K562 (cell line): Measurements from ENCODE around the gene ACAA2. TPM values are rescaled to one million over a fixed set of nuclear protein-coding genes. Genes with fewer than 3 reads are reported as not detected.

Source experiments
- ATAC-seq: fragments of 200-7000 bp; cut with Tn5 transposase; 3 replicates; pipeline ENCODE4 v1.9.1; 2020; ENCODE audit warnings: moderate library complexity
- BruUV-seq: library from RNA; stranded (reverse); fragments of 400-500 nt; replicated peaks from 2 replicates; lab custom pipeline; 2021; lab: Mats Ljungman, UMichigan
- CTCF ChIA-PET: fragments of 300-600 bp; formaldehyde crosslinking; extraction: SDS; loops from one replicate; lab custom pipeline; 2021; ENCODE audit warnings: low intra/inter-chr PET ratio; lab: Yijun Ruan, JAX
- POLR2A ChIA-PET: fragments of 300-600, 350-650 bp; sonication (Branson Sonifier 250); formaldehyde crosslinking; extraction: SDS; loops from one replicate; lab custom pipeline; 2021; ENCODE audit warnings: antibody characterized with exemption, inconsistent platforms; lab: Yijun Ruan, JAX
- DNase-seq, 4 experiments: peaks; one replicate each; pipeline versions ENCODE4 v3.0.0 to v3.0.0-alpha.2; 2011 to 2018; ENCODE audit warnings: low spot score in 3 of 4, mixed read lengths in 3 of 4; ENCODE audit errors: extremely low read depth in 1 of 4
- FAIRE-seq: peaks from 2 replicates; lab custom pipeline; 2011; peaks lifted over from hg19 to GRCh38; lab: Jason Lieb, UNC
- H2AFZ ChIP-seq: 2 replicates; pipeline ENCODE4 v1.6.0; 2011; ENCODE audit warnings: low read depth, low read length, control low read depth, inconsistent platforms
- H3K27ac ChIP-seq: fragments of 200-600 bp; 3 replicates; pipeline ENCODE4 v1.8.0; 2011; ENCODE audit warnings: low read depth, mild to moderate bottlenecking, control low read depth, inconsistent platforms, low read length, moderate library complexity, mixed read lengths; ENCODE audit errors: extremely low read depth
- H3K27me3 ChIP-seq, 2 experiments: fragments of 300-600 bp in 1 of 2; 2 replicates in 1 of 2; 3 replicates in 1 of 2; pipeline versions ENCODE4 v1.6.0 to v1.8.0; 2011; ENCODE audit warnings: inconsistent platforms in 2 of 2, low read length in 2 of 2, mild to moderate bottlenecking in 1 of 2, mixed read lengths in 1 of 2, moderate library complexity in 1 of 2; ENCODE audit not compliant: control insufficient read depth in 2 of 2, insufficient read depth in 2 of 2
- H3K36me3 ChIP-seq: fragments of 300-600 bp; 3 replicates; pipeline ENCODE4 v1.8.0; 2011; ENCODE audit warnings: mild to moderate bottlenecking, low read length, inconsistent platforms; ENCODE audit not compliant: control insufficient read depth, insufficient read depth
- H3K4me1 ChIP-seq, 2 experiments: fragments of 200-600 bp in 1 of 2; replicated peaks in 1 of 2; 2 replicates in 1 of 2; 3 replicates in 1 of 2; pipeline versions ENCODE4 v1.5.1 to v1.8.0; 2011; ENCODE audit warnings: inconsistent platforms in 2 of 2, low read length in 2 of 2, mild to moderate bottlenecking in 1 of 2, mixed read lengths in 1 of 2, moderate library complexity in 1 of 2; ENCODE audit not compliant: control insufficient read depth in 2 of 2, insufficient read depth in 2 of 2
- H3K4me2 ChIP-seq: 2 replicates; pipeline ENCODE4 v1.6.1; 2011; ENCODE audit warnings: low read length, control low read depth, inconsistent platforms, mixed read lengths; ENCODE audit not compliant: insufficient read depth
- H3K4me3 ChIP-seq: fragments of 200-600 bp; sonication (generic), shearing (Covaris generic); 2 replicates; pipeline ENCODE4 v1.5.1; 2016; ENCODE audit warnings: control low read depth, inconsistent platforms
- H3K79me2 ChIP-seq: fragments of 200-600 bp; 3 replicates; pipeline ENCODE4 v1.8.0; 2011; ENCODE audit warnings: low read length, inconsistent platforms; ENCODE audit not compliant: control insufficient read depth, insufficient read depth
- H3K9ac ChIP-seq, 2 experiments: 2 replicates each; pipeline versions ENCODE4 v1.6.0 to v1.6.1; 2011; ENCODE audit warnings: low read depth in 2 of 2, low read length in 2 of 2, control low read depth in 1 of 2, inconsistent platforms in 1 of 2, mild to moderate bottlenecking in 1 of 2, mixed read lengths in 1 of 2; ENCODE audit not compliant: insufficient read depth in 1 of 2
- H3K9me1 ChIP-seq: one replicate; pipeline ENCODE4 v1.6.0; 2011; ENCODE audit warnings: inconsistent platforms, mild to moderate bottlenecking, low read length, moderate library complexity; ENCODE audit not compliant: control insufficient read depth, insufficient read depth
- H3K9me3 ChIP-seq: replicated peaks from 2 replicates; pipeline ENCODE4 v1.5.1; 2011; ENCODE audit warnings: low read depth, low read length, inconsistent platforms; ENCODE audit not compliant: control insufficient read depth, insufficient read depth
- H4K20me1 ChIP-seq: replicated peaks from 2 replicates; pipeline ENCODE4 v1.6.1; 2011; ENCODE audit warnings: low read length, inconsistent platforms, mixed read lengths; ENCODE audit not compliant: control insufficient read depth, insufficient read depth
- HOXB6 ChIP-seq: fragments of 250-450 bp; sonication (Bioruptor Pico); IDR thresholded peaks from 2 replicates; pipeline ENCODE4 v1.5.1; 2022; ENCODE audit warnings: mild to moderate bottlenecking, borderline replicate concordance
- SAFB ChIP-seq: fragments of 200-400 bp; formaldehyde crosslinking; IDR thresholded peaks from 2 replicates; pipeline ENCODE4 v1.6.1; 2017; ENCODE audit warnings: low read depth, low read length, borderline replicate concordance
- ZNF561 ChIP-seq: fragments of 450-650 bp; formaldehyde crosslinking; conservative IDR thresholded peaks from 2 replicates; pipeline ENCODE4 v1.4.0; 2020; ENCODE audit warnings: mild to moderate bottlenecking, moderate library complexity
- WGBS: fragments of 100-300 bp; shearing (Covaris generic); methylation state at CpG from one replicate; pipeline ENCODE4 v1.1.6; 2016; ENCODE audit warnings: low coverage, mixed read lengths; ENCODE audit not compliant: insufficient coverage; ENCODE audit errors: missing lambda C conversion rate; 5-methylcytosine and 5-hydroxymethylcytosine counted together
- in situ Hi-C: fragments of 300-500 bp; cut with MboI; formaldehyde crosslinking; loops from 4 replicates; pipeline ENCODE4 v1.15.0; 2018; ENCODE audit warnings: inconsistent platforms, mixed read lengths
- intact Hi-C: fragments of 100-400 bp; cut with micrococcal nuclease; formaldehyde crosslinking; loops from 2 replicates; pipeline ENCODE4 v1.14.2; 2022
- polyA plus RNA-seq, 8 experiments: library from polyadenylated mRNA; depleted of rRNA in 4 of 8; stranded (reverse) in 5 of 8; unstranded in 3 of 8; fragments of >200 nt; fragmentation: Nextera tagmentation in 2 of 8; fragmentation: Illumina TruSeq in 1 of 8; extraction: Ambion mirVana in 2 of 8; extraction: Trizol in 1 of 8; gene quantifications; 2 replicates each; pipeline versions ENCODE4 v1.2.1 to v1.2.3, GENCODE V29; 2011 to 2014; ENCODE audit warnings: inconsistent platforms in 1 of 8, missing spikeins in 1 of 8
- total RNA-seq, 7 experiments: library from RNA; depleted of rRNA in 6 of 7; stranded (reverse); fragments of >200 nt in 6 of 7; fragmentation: Illumina TruSeq in 2 of 7; extraction: Trizol in 2 of 7; gene quantifications; 2 replicates each; pipeline versions ENCODE4 v1.2.1 to v1.2.3, GENCODE V29; 2011 to 2021; ENCODE audit warnings: low replicate concordance in 1 of 7
- TF ChIP-seq, protein P1 (sequence below): fragments of 250-450 bp; sonication (Bioruptor Pico); IDR thresholded peaks from 2 replicates; pipeline ENCODE4 v1.8.0; 2022; ENCODE audit warnings: inconsistent platforms

Gene ACAA2
- total and polyA plus RNA-seq, 9 of the 15 experiments (the other 6 are each of a cell fraction or from before 2014, with no cell fraction given): 13.2 to 31.5 (median 21.7) TPM

DNA sequence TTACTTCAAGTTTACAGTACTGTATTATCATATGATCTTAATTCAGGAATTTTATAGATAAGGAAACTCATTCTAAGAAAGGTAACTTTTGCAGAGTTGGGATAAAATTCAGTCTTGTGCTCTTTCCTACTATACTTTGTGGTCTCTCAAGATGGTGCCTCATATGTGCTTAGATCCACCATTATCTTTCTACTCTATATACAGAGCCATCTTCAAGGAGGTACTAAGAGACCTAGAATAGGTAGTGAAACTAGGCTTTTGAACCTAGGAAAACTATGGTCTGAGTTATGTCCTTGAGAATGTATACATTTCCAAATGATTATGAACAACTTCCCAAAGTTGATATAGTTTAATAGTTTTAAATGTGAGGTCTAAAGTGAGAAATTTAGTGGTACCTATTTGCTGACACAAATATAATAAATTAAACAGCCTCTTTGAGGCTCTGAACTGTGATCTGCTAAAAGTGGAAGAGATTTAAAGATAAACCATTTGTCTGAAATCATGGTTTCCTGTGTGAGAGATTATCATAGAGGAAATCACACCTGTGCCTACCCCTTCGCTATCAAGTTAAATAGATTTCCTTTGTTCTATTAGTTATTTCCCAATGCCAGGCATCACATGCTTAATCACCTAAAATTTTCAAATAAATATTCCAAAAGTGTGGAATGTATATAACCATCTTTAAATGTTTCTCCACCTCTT, 27.2 kb downstream of the ACAA2 start:
- ChIA-PET CTCF (no interaction called here), POLR2A (no interaction called here)
- Histone ChIP-seq H4K20me1 (no peaks in the 10 kb centered on the region), H3K36me3 (peaks cover 7% of the 10 kb centered on the region; the same call in 2 of the 3 replicates), H3K4me1 (peaks cover 0 to 4% of the 10 kb centered on the region in 2 experiments; a peak in 2 of 5 replicates), H3K27ac (no peak overlapping the region), H3K27me3 (no peaks in the 10 kb centered on the region), H3K79me2 (no peaks in the 10 kb centered on the region), H2AFZ (no peak overlapping the region), H3K4me3 (no peak overlapping the region), H3K9me1 (no peaks in the 10 kb centered on the region), H3K4me2 (no peak overlapping the region), H3K9ac (no peak overlapping the region), H3K9me3 (no peaks in the 10 kb centered on the region)
- TF ChIP-seq ZNF561 (no peak), SAFB (no peak), HOXB6 (CRISPR knock-in tag) (no peak)
- TF ChIP-seq, protein P1, sequence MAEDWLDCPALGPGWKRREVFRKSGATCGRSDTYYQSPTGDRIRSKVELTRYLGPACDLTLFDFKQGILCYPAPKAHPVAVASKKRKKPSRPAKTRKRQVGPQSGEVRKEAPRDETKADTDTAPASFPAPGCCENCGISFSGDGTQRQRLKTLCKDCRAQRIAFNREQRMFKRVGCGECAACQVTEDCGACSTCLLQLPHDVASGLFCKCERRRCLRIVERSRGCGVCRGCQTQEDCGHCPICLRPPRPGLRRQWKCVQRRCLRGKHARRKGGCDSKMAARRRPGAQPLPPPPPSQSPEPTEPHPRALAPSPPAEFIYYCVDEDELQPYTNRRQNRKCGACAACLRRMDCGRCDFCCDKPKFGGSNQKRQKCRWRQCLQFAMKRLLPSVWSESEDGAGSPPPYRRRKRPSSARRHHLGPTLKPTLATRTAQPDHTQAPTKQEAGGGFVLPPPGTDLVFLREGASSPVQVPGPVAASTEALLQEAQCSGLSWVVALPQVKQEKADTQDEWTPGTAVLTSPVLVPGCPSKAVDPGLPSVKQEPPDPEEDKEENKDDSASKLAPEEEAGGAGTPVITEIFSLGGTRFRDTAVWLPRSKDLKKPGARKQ (CRISPR knock-in tag): no peak
- WGBS: 94% methylated on average over 1 of the region's 1 CpG
- in situ Hi-C loops (no loop called here), intact Hi-C loops (no loop called here)
- ATAC-seq (no peak), FAIRE-seq (no peak), DNase-seq (no peak)
- BruUV-seq: no TSS peak
